HepG2 (cell line): ENCODE measurements around the gene SRSF1. TPM values are rescaled to one million over a fixed set of nuclear protein-coding genes. Genes with fewer than 3 reads are reported as not detected.

Experiments
- ATAC-seq: fragments of 200-7000 bp; cut with Tn5 transposase; 3 replicates; pipeline ENCODE4 v1.9.1; 2020; ENCODE audit warnings: mild to moderate bottlenecking, moderate library complexity
- BruUV-seq: library from RNA; stranded (reverse); fragments of 400-500 nt; replicated peaks from 2 replicates; lab custom pipeline; 2021; lab: Mats Ljungman, UMichigan
- CTCF ChIA-PET: fragments of 300-600 bp; formaldehyde crosslinking; extraction: SDS; loops from one replicate; lab custom pipeline; 2021; ENCODE audit warnings: low total read pairs, inconsistent platforms, low intra/inter-chr PET ratio; lab: Yijun Ruan, JAX
- POLR2A ChIA-PET: fragments of 350-600 bp; sonication (Branson Sonifier 250); formaldehyde crosslinking; loops from one replicate; lab custom pipeline; 2020; ENCODE audit warnings: antibody characterized with exemption, inconsistent platforms; lab: Yijun Ruan, JAX
- DNase-seq: peaks from one replicate; pipeline ENCODE4 v3.0.0-alpha.2; 2015; ENCODE audit warnings: low spot score
- FAIRE-seq: peaks from 3 replicates; lab custom pipeline; 2011; peaks lifted over from hg19 to GRCh38; lab: Jason Lieb, UNC
- H2AFZ ChIP-seq: one replicate; pipeline ENCODE4 v1.6.1; 2011; ENCODE audit warnings: low read length, inconsistent platforms
- H3K27ac ChIP-seq: fragments of 300-600 bp; 3 replicates; pipeline ENCODE4 v1.8.0; 2011; ENCODE audit warnings: mixed run types, mild to moderate bottlenecking, mixed read lengths, low read length, inconsistent platforms; ENCODE audit not compliant: insufficient read depth; ENCODE audit errors: extremely low read length
- H3K27me3 ChIP-seq, 2 experiments: fragments of 200-600 bp in 1 of 2; 2 replicates in 1 of 2; 3 replicates in 1 of 2; pipeline versions ENCODE4 v1.6.0 to v1.8.0; 2011; ENCODE audit warnings: low read length in 2 of 2, mild to moderate bottlenecking in 2 of 2, moderate library complexity in 2 of 2, inconsistent platforms in 1 of 2; ENCODE audit not compliant: insufficient read depth in 2 of 2, control insufficient read depth in 1 of 2
- H3K36me3 ChIP-seq, 2 experiments: fragments of 200-600 bp in 1 of 2; replicated peaks in 1 of 2; 2 replicates in 1 of 2; 3 replicates in 1 of 2; pipeline versions ENCODE4 v1.5.1 to v1.8.0; 2011; ENCODE audit warnings: low read length in 2 of 2, inconsistent platforms in 1 of 2; ENCODE audit not compliant: insufficient read depth in 2 of 2, control insufficient read depth in 1 of 2
- H3K4me1 ChIP-seq: 2 replicates; pipeline ENCODE4 v1.5.1; 2012; ENCODE audit warnings: low read length, inconsistent platforms; ENCODE audit not compliant: insufficient read depth
- H3K4me2 ChIP-seq: 2 replicates; pipeline ENCODE4 v1.6.0; 2011; ENCODE audit warnings: low read depth, low read length, inconsistent platforms
- H3K4me3 ChIP-seq, 3 experiments: fragments of 200-600 bp in 1 of 3; sonication (generic), shearing (Covaris generic) in 1 of 3; replicated peaks in 1 of 3; 2 replicates each; pipeline ENCODE4 v1.5.1; 2011 to 2016; ENCODE audit warnings: low read length in 3 of 3, inconsistent platforms in 2 of 3, low read depth in 2 of 3, mild to moderate bottlenecking in 2 of 3, control low read depth in 1 of 3, mixed read lengths in 1 of 3; ENCODE audit not compliant: insufficient read depth in 1 of 3
- H3K79me2 ChIP-seq: one replicate; pipeline ENCODE4 v1.6.1; 2011; ENCODE audit warnings: low read length, inconsistent platforms; ENCODE audit not compliant: insufficient read depth
- H3K9ac ChIP-seq: 2 replicates; pipeline ENCODE4 v1.6.0; 2011; ENCODE audit warnings: mild to moderate bottlenecking, low read depth, low read length, inconsistent platforms; ENCODE audit not compliant: insufficient read depth
- H3K9me3 ChIP-seq: 2 replicates; pipeline ENCODE4 v1.5.1; 2012; ENCODE audit warnings: mild to moderate bottlenecking, low read length
- H4K20me1 ChIP-seq: 2 replicates; pipeline ENCODE4 v1.6.0; 2011; ENCODE audit warnings: inconsistent platforms, mild to moderate bottlenecking, low read length, moderate library complexity; ENCODE audit not compliant: insufficient read depth
- AGO2 ChIP-seq: fragments of 200-400 bp; formaldehyde crosslinking; optimal IDR thresholded peaks from 2 replicates; pipeline ENCODE3; 2017; ENCODE audit warnings: mild to moderate bottlenecking, low read depth, low read length, moderate library complexity
- CEBPB ChIP-seq: IDR thresholded peaks from 2 replicates; pipeline ENCODE4 v1.6.1; 2011; ENCODE audit warnings: low read depth, low read length, improper control_type of control experiment, borderline replicate concordance
- CEBPG ChIP-seq: IDR thresholded peaks from 2 replicates; pipeline ENCODE4 v1.6.1; 2016
- MIER3 ChIP-seq: IDR thresholded peaks from 2 replicates; pipeline ENCODE4 v1.6.1; 2016; ENCODE audit warnings: missing compliant biosample characterization, borderline replicate concordance
- POLR2A ChIP-seq, 2 experiments: IDR thresholded peaks; 2 replicates each; pipeline ENCODE4 v1.6.1; 2011; ENCODE audit warnings: low read depth in 2 of 2, low read length in 2 of 2, mild to moderate bottlenecking in 1 of 2, moderate library complexity in 1 of 2; ENCODE audit not compliant: insufficient read depth in 1 of 2
- POLR2G ChIP-seq: fragments of 200-400 bp; formaldehyde crosslinking; IDR thresholded peaks from 2 replicates; pipeline ENCODE4 v1.6.1; 2018; ENCODE audit warnings: mild to moderate bottlenecking, low read depth, low read length, moderate library complexity
- RAD21 ChIP-seq: fragments of 450-650 bp; formaldehyde crosslinking; IDR thresholded peaks from 2 replicates; pipeline ENCODE4 v1.5.0; 2020; ENCODE audit warnings: mild to moderate bottlenecking
- RBFOX2 ChIP-seq: fragments of 200-400 bp; formaldehyde crosslinking; IDR thresholded peaks from 2 replicates; pipeline ENCODE4 v1.6.1; 2017; ENCODE audit warnings: low read depth, mild to moderate bottlenecking, low read length
- SIX4 ChIP-seq: sonication (generic); formaldehyde crosslinking; IDR thresholded peaks from 2 replicates; pipeline ENCODE4 v1.4.0; 2020; ENCODE audit warnings: missing genetic modification reagents
- ZFYVE20 ChIP-seq: sonication (generic); formaldehyde crosslinking; IDR thresholded peaks from 2 replicates; pipeline ENCODE4 v1.8.0; 2023; ENCODE audit warnings: low read depth, mild to moderate bottlenecking, moderate library complexity, missing genetic modification reagents, borderline replicate concordance
- ZNF563 ChIP-seq: sonication (generic); formaldehyde crosslinking; IDR thresholded peaks from 2 replicates; pipeline ENCODE4 v1.8.0; 2022; ENCODE audit warnings: mild to moderate bottlenecking, moderate library complexity, missing genetic modification reagents
- ZNF788 ChIP-seq: sonication (generic); formaldehyde crosslinking; IDR thresholded peaks from 2 replicates; pipeline ENCODE4 v1.5.0; 2020; ENCODE audit warnings: mild to moderate bottlenecking, missing genetic modification reagents, borderline replicate concordance
- ZNF841 ChIP-seq: sonication (generic); formaldehyde crosslinking; IDR thresholded peaks from 2 replicates; pipeline ENCODE4 v1.8.1; 2023; ENCODE audit warnings: missing genetic modification reagents, borderline replicate concordance
- WGBS: methylation state at CpG from one replicate; pipeline ENCODE4 v1.1.6; 2017; ENCODE audit warnings: low lambda C conversion rate; 5-methylcytosine and 5-hydroxymethylcytosine counted together
- in situ Hi-C: cut with HindIII; loops from 2 replicates; pipeline ENCODE4 v1.10.0; 2017; ENCODE audit warnings: low pct_unique_long_range_greater_than_20kb; ENCODE audit not compliant: extremely low pct_ligation_motif_present
- intact Hi-C: fragments of 100-400 bp; cut with micrococcal nuclease; formaldehyde crosslinking; loops from one replicate; pipeline ENCODE4 v1.10.0; 2022; ENCODE audit not compliant: unreplicated experiment
- polyA plus RNA-seq, 8 experiments: library from polyadenylated mRNA; depleted of rRNA in 3 of 8; stranded (reverse) in 7 of 8; unstranded in 1 of 8; fragments of >200 nt; fragmentation: Illumina TruSeq in 4 of 8; extraction: Trizol in 4 of 8; gene quantifications; 2 replicates each; pipeline versions ENCODE4 v1.2.1 to v1.2.3, GENCODE V29; 2011 to 2016; ENCODE audit warnings: low read depth in 4 of 8, missing spikeins in 1 of 8, mixed read lengths in 1 of 8; ENCODE audit not compliant: insufficient read depth in 1 of 8
- total RNA-seq, 5 experiments: library from RNA; depleted of rRNA; stranded (reverse); fragments of >200 nt; fragmentation: Illumina TruSeq; extraction: Trizol; gene quantifications; 2 replicates each; pipeline ENCODE4 v1.2.3, GENCODE V29; 2016; ENCODE audit warnings: low read depth in 1 of 5
- TF ChIP-seq, protein P1 (sequence below): sonication (generic); formaldehyde crosslinking; IDR thresholded peaks from 2 replicates; pipeline ENCODE4 v1.4.0; 2020; ENCODE audit warnings: missing genetic modification reagents, borderline replicate concordance

SRSF1 gene
- total and polyA plus RNA-seq, 2 of the 13 experiments (the other 11 are each of a cell fraction or from before 2014, with no cell fraction given), result 142 to 445 TPM

DNA sequence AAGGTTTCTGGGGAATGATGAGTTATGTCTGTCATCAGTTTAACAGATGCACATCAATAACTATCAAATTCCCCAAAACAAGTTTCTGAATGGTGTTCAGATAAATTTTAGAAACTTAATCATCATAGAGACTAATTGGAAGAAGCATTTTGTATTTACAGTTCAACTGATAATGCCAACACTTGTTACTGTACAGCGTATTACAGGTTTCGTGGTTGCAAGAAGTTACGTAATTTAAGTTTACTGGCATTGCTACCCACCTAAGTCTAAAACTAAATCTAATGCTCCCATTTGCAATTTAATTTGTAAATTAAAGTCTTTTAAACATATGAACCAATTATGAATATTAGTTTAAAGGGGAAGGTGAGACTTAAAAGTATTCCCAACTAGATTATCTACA lies 3.0 kb downstream of the SRSF1 start:
- FAIRE-seq (no peak), DNase-seq (no peak), ATAC-seq (no peak)
- Histone ChIP-seq H3K9me3 (no peaks in the 10 kb centered on the region), H3K36me3 (peaks cover 4 to 47% of the 10 kb centered on the region in 2 experiments), H4K20me1 (peaks cover 60% of the 10 kb centered on the region), H3K79me2 (peaks cover 54% of the 10 kb centered on the region), H3K9ac (no peak overlapping the region), H3K27ac (no peak overlapping the region), H3K4me1 (peaks cover 57% of the 10 kb centered on the region), H3K4me3 (peak overlapping the region in 2 of 3 experiments; percentile 92 to 99; a peak in 3 of 6 replicates), H2AFZ (no peak overlapping the region), H3K27me3 (no peaks in the 10 kb centered on the region; a peak in 1 of 5 replicates), H3K4me2 (peak overlapping the region; percentile 91)
- WGBS, result 95% methylated on average over 3 of the region's 3 CpGs
- CTCF ChIA-PET, result no interaction called here
- BruUV-seq, result no TSS peak
- TF ChIP-seq ZNF563 (CRISPR knock-in tag), result no peak
- 0 out of 2 replicates have a peak, but pooled peaks have one; percentile 35 for TF ChIP-seq ZNF841 (CRISPR knock-in tag)
- peak; percentile 36; the same call in 1 of the 2 replicates for TF ChIP-seq POLR2G
- peak; percentile 13; the same call in 1 of the 2 replicates for TF ChIP-seq CEBPG (CRISPR knock-in tag)
- 0 out of 2 replicates have a peak, but pooled peaks have one; percentile 29 for TF ChIP-seq MIER3 (CRISPR knock-in tag)
- TF ChIP-seq CEBPB, result peak; percentile 75; the same call in 1 of the 2 replicates
- POLR2A ChIA-PET, result no interaction called here
- intact Hi-C loops (no loop called here), in situ Hi-C loops (no loop called here)

DNA sequence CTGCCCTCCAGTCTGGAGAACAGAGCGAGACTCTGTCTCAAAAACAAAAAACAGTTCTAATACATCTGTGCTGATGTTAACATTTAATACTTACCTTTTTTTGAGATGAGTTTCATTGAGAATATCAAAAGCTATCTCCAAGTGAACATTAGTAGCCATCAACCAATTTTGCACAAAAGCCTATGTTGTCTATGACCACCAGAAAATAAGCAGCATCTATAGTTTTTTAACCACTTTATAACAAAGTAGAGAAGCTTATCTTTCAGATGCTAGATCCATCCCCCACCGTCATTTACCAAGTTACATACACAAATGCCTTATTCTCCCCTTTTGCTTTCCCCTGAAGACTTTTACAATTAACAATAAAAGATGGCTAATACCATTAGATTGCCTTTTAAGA lies 4.1 kb downstream of the SRSF1 start:
- Histone ChIP-seq H3K9me3 (no peaks in the 10 kb centered on the region), H3K79me2 (peaks cover 53% of the 10 kb centered on the region), H3K9ac (no peak overlapping the region), H3K36me3 (peaks cover 4 to 47% of the 10 kb centered on the region in 2 experiments), H3K4me2 (peak overlapping the region; percentile 91), H4K20me1 (peaks cover 61% of the 10 kb centered on the region), H3K27me3 (no peaks in the 10 kb centered on the region; a peak in 1 of 5 replicates), H3K4me1 (peaks cover 52% of the 10 kb centered on the region), H3K27ac (no peak overlapping the region), H2AFZ (no peak overlapping the region), H3K4me3 (no peak overlapping the region)
- 100% methylated on average over 2 of the region's 2 CpGs for WGBS
- intact Hi-C loops (no loop called here), in situ Hi-C loops (no loop called here)
- TF ChIP-seq RBFOX2, result peak; percentile 77
- TF ChIP-seq AGO2, result peak; percentile 47
- no peak for TF ChIP-seq SIX4 (CRISPR knock-in tag)
- no peak for TF ChIP-seq ZFYVE20 (CRISPR knock-in tag)
- 0 out of 2 replicates have a peak, but pooled peaks have one; percentile 7 for TF ChIP-seq RAD21
- no peak for TF ChIP-seq ZNF788 (CRISPR knock-in tag)
- TF ChIP-seq POLR2A (IDR thresholded peaks at IDR 0.05; ENCODE audit: insufficient read depth in 1 of 2, low read depth in 2 of 2, low read length in 2 of 2), result peak in 1 of 2 experiments; percentile 30; a peak in 1 of 4 replicates
- TF ChIP-seq, protein P1, sequence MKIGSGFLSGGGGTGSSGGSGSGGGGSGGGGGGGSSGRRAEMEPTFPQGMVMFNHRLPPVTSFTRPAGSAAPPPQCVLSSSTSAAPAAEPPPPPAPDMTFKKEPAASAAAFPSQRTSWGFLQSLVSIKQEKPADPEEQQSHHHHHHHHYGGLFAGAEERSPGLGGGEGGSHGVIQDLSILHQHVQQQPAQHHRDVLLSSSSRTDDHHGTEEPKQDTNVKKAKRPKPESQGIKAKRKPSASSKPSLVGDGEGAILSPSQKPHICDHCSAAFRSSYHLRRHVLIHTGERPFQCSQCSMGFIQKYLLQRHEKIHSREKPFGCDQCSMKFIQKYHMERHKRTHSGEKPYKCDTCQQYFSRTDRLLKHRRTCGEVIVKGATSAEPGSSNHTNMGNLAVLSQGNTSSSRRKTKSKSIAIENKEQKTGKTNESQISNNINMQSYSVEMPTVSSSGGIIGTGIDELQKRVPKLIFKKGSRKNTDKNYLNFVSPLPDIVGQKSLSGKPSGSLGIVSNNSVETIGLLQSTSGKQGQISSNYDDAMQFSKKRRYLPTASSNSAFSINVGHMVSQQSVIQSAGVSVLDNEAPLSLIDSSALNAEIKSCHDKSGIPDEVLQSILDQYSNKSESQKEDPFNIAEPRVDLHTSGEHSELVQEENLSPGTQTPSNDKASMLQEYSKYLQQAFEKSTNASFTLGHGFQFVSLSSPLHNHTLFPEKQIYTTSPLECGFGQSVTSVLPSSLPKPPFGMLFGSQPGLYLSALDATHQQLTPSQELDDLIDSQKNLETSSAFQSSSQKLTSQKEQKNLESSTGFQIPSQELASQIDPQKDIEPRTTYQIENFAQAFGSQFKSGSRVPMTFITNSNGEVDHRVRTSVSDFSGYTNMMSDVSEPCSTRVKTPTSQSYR (CRISPR knock-in tag), result no peak
- CTCF ChIA-PET, result no interaction called here
- ATAC-seq (no peak), FAIRE-seq (no peak), DNase-seq (no peak)
- BruUV-seq, result no TSS peak
- POLR2A ChIA-PET, result interaction anchor here (0.8 to 2.0 kb wide), 3 partner anchors 80 to 143 kb away, joined by 3 to 6 read pairs (median 3); no protein-coding TSS in a partner anchor
